Stimulated activated CD4-positive, alpha-beta T cell treated with anti-CD3 and anti-CD28 coated beads, Interleukin-4, amount 100 ng/mL, for 1 hour (primary cell): ENCODE results near the gene HLA-DRB5.
"Not testable (repeated sequence)": the region's sequence is repeated elsewhere in the genome, so short reads cannot be mapped to it uniquely, and the experiment has no call there.

ENCODE experiments used
- DNase-seq: peaks from one replicate; pipeline ENCODE4 v3.0.0-alpha.2; 2020

HLA-DRB5 gene

GRCh38 chr6:32501016-32501415, 29.1 kb downstream of the HLA-DRB5 start:
- no peak for DNase-seq

GRCh38 chr6:32492351-32492750, 37.7 kb downstream of the HLA-DRB5 start:
- no peak for DNase-seq

- no peak for DNase-seq
Observed at GRCh38 chr6:32491700-32492099, 38.4 kb downstream of the HLA-DRB5 start.

GRCh38 chr6:32488083-32488482, 42.0 kb downstream of the HLA-DRB5 start:
- no peak for DNase-seq

GRCh38 chr6:32484614-32484998, 45.5 kb downstream of the HLA-DRB5 start:
- DNase-seq, result no peak

GRCh38 chr6:32483968-32484613, 46.0 kb downstream of the HLA-DRB5 start:
- DNase-seq, result no peak

- DNase-seq, result no peak
Observed at GRCh38 chr6:32475392-32476206, 54.5 kb downstream of the HLA-DRB5 start.

GRCh38 chr6:32473376-32474348, 56.4 kb downstream of the HLA-DRB5 start:
- DNase-seq, result not testable (repeated sequence)

GRCh38 chr6:32472781-32473375, 57.2 kb downstream of the HLA-DRB5 start:
- no peak for DNase-seq

GRCh38 chr6:32467743-32468503, 62.2 kb downstream of the HLA-DRB5 start:
- DNase-seq, result not testable (repeated sequence)
